GM23248 (cell line): ENCODE data around the gene PAK6. TPM values are rescaled to one million over a fixed set of nuclear protein-coding genes. Genes with fewer than 3 reads are reported as not detected.

Experiments used
- DNase-seq: peaks from one replicate; pipeline ENCODE4 v3.0.0-alpha.2; 2015
- H2AFZ ChIP-seq: fragments of 200-600 bp; sonication (generic); 2 replicates; pipeline ENCODE4 v1.6.1; 2016; ENCODE audit warnings: antibody characterized with exemption
- H3F3A ChIP-seq: fragments of 200-600 bp; sonication (generic); 2 replicates; pipeline ENCODE4 v1.6.1; 2016; ENCODE audit warnings: mild to moderate bottlenecking, antibody characterized with exemption, mixed run types; ENCODE audit not compliant: insufficient read depth
- H3K27ac ChIP-seq: fragments of 200-600 bp; sonication (generic); 2 replicates; pipeline ENCODE4 v1.5.1; 2016; ENCODE audit warnings: mild to moderate bottlenecking
- H3K27me3 ChIP-seq: fragments of 200-600 bp; sonication (generic); replicated peaks from 2 replicates; pipeline ENCODE4 v1.6.1; 2016; ENCODE audit warnings: mild to moderate bottlenecking; ENCODE audit not compliant: insufficient read depth
- H3K36me3 ChIP-seq: fragments of 200-600 bp; sonication (generic); 2 replicates; pipeline ENCODE4 v1.6.1; 2016; ENCODE audit warnings: low read depth, mild to moderate bottlenecking
- H3K4me1 ChIP-seq: fragments of 200-600 bp; sonication (generic); 2 replicates; pipeline ENCODE4 v1.6.1; 2016; ENCODE audit warnings: mild to moderate bottlenecking; ENCODE audit not compliant: insufficient read depth
- H3K4me2 ChIP-seq: fragments of 200-600 bp; sonication (generic); one replicate; pipeline ENCODE4 v1.6.1; 2016; ENCODE audit warnings: mild to moderate bottlenecking; ENCODE audit not compliant: unreplicated experiment
- H3K4me3 ChIP-seq: fragments of 200-600 bp; sonication (generic); 2 replicates; pipeline ENCODE4 v1.5.1; 2016; ENCODE audit warnings: mild to moderate bottlenecking
- H3K79me2 ChIP-seq: fragments of 200-600 bp; sonication (generic); 2 replicates; pipeline ENCODE4 v1.6.1; 2016; ENCODE audit warnings: mild to moderate bottlenecking; ENCODE audit not compliant: insufficient read depth
- H3K9ac ChIP-seq: fragments of 200-600 bp; sonication (generic); 2 replicates; pipeline ENCODE4 v1.6.1; 2016; ENCODE audit warnings: mild to moderate bottlenecking
- H3K9me2 ChIP-seq: fragments of 200-600 bp; sonication (generic); 2 replicates; pipeline ENCODE4 v1.6.1; 2016; ENCODE audit warnings: mixed run types, mild to moderate bottlenecking, moderate library complexity; ENCODE audit not compliant: insufficient read depth
- H3K9me3 ChIP-seq: fragments of 200-600 bp; sonication (generic); one replicate; pipeline ENCODE4 v1.6.1; 2017; ENCODE audit warnings: low read depth
- H4K20me1 ChIP-seq: fragments of 200-600 bp; sonication (generic); 2 replicates; pipeline ENCODE4 v1.6.0; 2016; ENCODE audit not compliant: insufficient read depth
- EZH2 ChIP-seq: fragments of 200-600 bp; sonication (generic); IDR thresholded peaks from 2 replicates; pipeline ENCODE4 v1.6.1; 2018; ENCODE audit warnings: antibody characterized with exemption, mild to moderate bottlenecking; ENCODE audit not compliant: insufficient read depth, poor library complexity, severe bottlenecking
- EZH2phosphoT487 ChIP-seq: fragments of 200-600 bp; sonication (generic); IDR thresholded peaks from 2 replicates; pipeline ENCODE4 v1.6.1; 2018; ENCODE audit warnings: antibody characterized with exemption, moderate library complexity, mild to moderate bottlenecking, low read depth; ENCODE audit not compliant: insufficient read depth
- WGBS, 2 experiments: methylation state at CpG; one replicate each; pipeline ENCODE4 v1.1.6; 2015 to 2017; ENCODE audit warnings: low lambda C conversion rate in 2 of 2, low coverage in 1 of 2; ENCODE audit errors: missing lambda C conversion rate in 2 of 2; 5-methylcytosine and 5-hydroxymethylcytosine counted together
- in situ Hi-C: fragments of 300-500 bp; cut with MboI; formaldehyde crosslinking; loops from 2 replicates; pipeline ENCODE4 v1.15.0; 2020
- polyA plus RNA-seq: library from polyadenylated mRNA; unstranded; fragments of >200 nt; fragmentation: Nextera tagmentation; extraction: Ambion mirVana; gene quantifications from 2 replicates; pipeline ENCODE4 v1.2.1, GENCODE V29; 2016
- total RNA-seq: library from RNA; depleted of rRNA; stranded (reverse); fragments of >200 nt; shearing (Covaris generic); gene quantifications from 2 replicates; pipeline ENCODE4 v1.2.3, GENCODE V29; 2014

Gene PAK6
- total and polyA plus RNA-seq, 2 experiments from 2014 or later: not detected

- 79 to 82% methylated on average over 3 of the region's 3 CpGs for WGBS, 2 experiments
- Histone ChIP-seq H4K20me1 (no peaks in the 10 kb centered on the region), H3K4me3 (no peak overlapping the region), H3K27ac (no peak overlapping the region), H3K36me3 (no peaks in the 10 kb centered on the region), H3K4me1 (no peaks in the 10 kb centered on the region), H2AFZ (no peak overlapping the region), H3K9me2 (no peaks in the 10 kb centered on the region), H3K27me3 (peaks cover 27% of the 10 kb centered on the region; the same call in 1 of the 2 replicates), H3K4me2 (no peak overlapping the region), H3K79me2 (no peaks in the 10 kb centered on the region), H3K9me3 (no peaks in the 10 kb centered on the region), H3K9ac (no peak overlapping the region), H3F3A (no peaks in the 10 kb centered on the region)
- in situ Hi-C loops: no loop called here
- no peak for TF ChIP-seq EZH2
- TF ChIP-seq EZH2phosphoT487: no peak
- no peak for DNase-seq
Observed at GRCh38 chr15:40292246-40292645, 53.4 kb downstream of the PAK6 start.

DNA sequence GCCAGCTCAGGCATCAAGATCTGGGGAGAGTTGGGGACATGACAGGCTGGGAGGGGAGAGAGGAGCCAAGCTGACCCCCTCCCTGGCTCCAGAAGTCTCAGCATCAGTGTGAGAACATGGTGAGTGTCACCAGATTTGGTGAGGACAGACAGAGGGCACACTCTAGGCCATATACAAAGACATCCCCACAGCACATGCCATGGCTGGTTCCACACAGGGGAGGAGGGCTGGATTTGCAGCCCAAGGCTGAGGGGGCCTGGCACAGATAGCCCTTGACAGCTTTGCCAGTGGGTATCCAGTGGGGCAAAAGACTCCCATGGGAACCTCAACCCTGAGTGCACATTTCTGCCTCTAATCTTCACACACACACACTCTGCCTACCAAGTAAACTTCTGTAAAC, 54.1 kb downstream of the PAK6 start:
- Histone ChIP-seq H2AFZ (no peak overlapping the region), H3K9me3 (no peaks in the 10 kb centered on the region), H3K4me3 (no peak overlapping the region), H3K36me3 (no peaks in the 10 kb centered on the region), H3K9ac (no peak overlapping the region), H4K20me1 (no peaks in the 10 kb centered on the region), H3F3A (no peaks in the 10 kb centered on the region), H3K4me2 (no peak overlapping the region), H3K27me3 (peaks cover 27% of the 10 kb centered on the region; the same call in 1 of the 2 replicates), H3K27ac (no peak overlapping the region), H3K79me2 (no peaks in the 10 kb centered on the region), H3K9me2 (no peaks in the 10 kb centered on the region), H3K4me1 (no peaks in the 10 kb centered on the region)
- in situ Hi-C loops: no loop called here
- no peak for DNase-seq
- TF ChIP-seq EZH2phosphoT487: no peak
- TF ChIP-seq EZH2: no peak

GRCh38 chr15:40293905-40294895, 55.3 kb downstream of the PAK6 start:
- Histone ChIP-seq H3F3A (no peaks in the 10 kb centered on the region), H3K9me2 (no peaks in the 10 kb centered on the region), H3K27me3 (peaks cover 27% of the 10 kb centered on the region; the same call in 1 of the 2 replicates), H3K36me3 (no peaks in the 10 kb centered on the region), H3K4me2 (no peak overlapping the region), H3K9ac (no peak overlapping the region), H4K20me1 (no peaks in the 10 kb centered on the region), H3K79me2 (no peaks in the 10 kb centered on the region), H3K9me3 (no peaks in the 10 kb centered on the region), H3K4me1 (no peaks in the 10 kb centered on the region), H3K4me3 (no peak overlapping the region), H3K27ac (no peak overlapping the region), H2AFZ (no peak overlapping the region)
- DNase-seq: no peak
- 80 to 81% methylated on average over 20 of the region's 20 CpGs for WGBS, 2 experiments
- TF ChIP-seq EZH2phosphoT487 (no peak), EZH2 (no peak)
- in situ Hi-C loops: no loop called here

- 67 to 70% methylated on average over 1 of the region's 1 CpG for WGBS, 2 experiments
- Histone ChIP-seq H3K27ac (no peak overlapping the region), H2AFZ (no peak overlapping the region), H4K20me1 (no peaks in the 10 kb centered on the region), H3K9ac (no peak overlapping the region), H3K4me2 (no peak overlapping the region), H3K9me2 (no peaks in the 10 kb centered on the region), H3K79me2 (no peaks in the 10 kb centered on the region), H3K9me3 (no peaks in the 10 kb centered on the region), H3K36me3 (no peaks in the 10 kb centered on the region), H3K4me3 (no peak overlapping the region), H3K4me1 (no peaks in the 10 kb centered on the region), H3F3A (no peaks in the 10 kb centered on the region), H3K27me3 (peaks cover 27% of the 10 kb centered on the region; the same call in 1 of the 2 replicates)
- DNase-seq: no peak
- no peak for TF ChIP-seq EZH2
- TF ChIP-seq EZH2phosphoT487: no peak
- in situ Hi-C loops: no loop called here
Observed at GRCh38 chr15:40295297-40295696, 56.4 kb downstream of the PAK6 start.
